Keratinocyte (primary cell): ENCODE measurements around the gene ADD2. TPM values are rescaled to one million over a fixed set of nuclear protein-coding genes. Genes with fewer than 3 reads are reported as not detected.

Experiments used
- DNase-seq: peaks from one replicate; pipeline ENCODE4 v3.0.0-alpha.2; 2011; ENCODE audit warnings: low read depth, missing footprints, low spot score
- FAIRE-seq: peaks from 2 replicates; lab custom pipeline; 2011; peaks lifted over from hg19 to GRCh38; lab: Jason Lieb, UNC
- H2AFZ ChIP-seq: 2 replicates; pipeline ENCODE4 v1.6.0; 2012; ENCODE audit warnings: low read length, control low read depth, inconsistent platforms; ENCODE audit not compliant: control insufficient read depth
- H3K27ac ChIP-seq: 2 replicates; pipeline ENCODE4 v1.5.1; 2011; ENCODE audit warnings: low read length; ENCODE audit not compliant: control insufficient read depth, insufficient read depth
- H3K27me3 ChIP-seq: 3 replicates; pipeline ENCODE4 v1.6.0; 2011; ENCODE audit warnings: low read length; ENCODE audit not compliant: control insufficient read depth, insufficient read depth; ENCODE audit errors: extremely low read depth
- H3K36me3 ChIP-seq, 2 experiments: 2 replicates in 1 of 2; 3 replicates in 1 of 2; pipeline ENCODE4 v1.5.1; 2011; ENCODE audit warnings: low read length in 2 of 2, mild to moderate bottlenecking in 1 of 2; ENCODE audit not compliant: control insufficient read depth in 2 of 2, insufficient read depth in 2 of 2; ENCODE audit errors: extremely low read depth in 1 of 2
- H3K4me1 ChIP-seq: 3 replicates; pipeline ENCODE4 v1.5.1; 2011; ENCODE audit warnings: low read length; ENCODE audit not compliant: control insufficient read depth, insufficient read depth; ENCODE audit errors: extremely low read depth
- H3K4me2 ChIP-seq: 3 replicates; pipeline ENCODE4 v1.6.0; 2011; ENCODE audit warnings: low read depth, low read length; ENCODE audit not compliant: control insufficient read depth, insufficient read depth; ENCODE audit errors: extremely low read depth
- H3K4me3 ChIP-seq, 3 experiments: fragments of 200-600 bp in 1 of 3; sonication (generic) in 1 of 3; 2 replicates in 2 of 3; 3 replicates in 1 of 3; pipeline ENCODE4 v1.5.1; 2011 to 2016; ENCODE audit warnings: low read length in 3 of 3, mild to moderate bottlenecking in 3 of 3, control low read depth in 2 of 3, inconsistent platforms in 1 of 3, low read depth in 1 of 3, mixed read lengths in 1 of 3, mixed run types in 1 of 3, moderate library complexity in 1 of 3; ENCODE audit not compliant: control insufficient read depth in 2 of 3, insufficient read depth in 2 of 3; ENCODE audit errors: extremely low read depth in 1 of 3
- H3K79me2 ChIP-seq: 2 replicates; pipeline ENCODE4 v1.6.0; 2012; ENCODE audit warnings: low read length; ENCODE audit not compliant: control insufficient read depth, insufficient read depth
- H3K9ac ChIP-seq: 3 replicates; pipeline ENCODE4 v1.6.0; 2011; ENCODE audit warnings: low read length; ENCODE audit not compliant: control insufficient read depth, insufficient read depth; ENCODE audit errors: extremely low read depth
- H3K9me1 ChIP-seq: 3 replicates; pipeline ENCODE4 v1.6.0; 2011; ENCODE audit warnings: low read length; ENCODE audit not compliant: control insufficient read depth, insufficient read depth; ENCODE audit errors: extremely low read depth
- H3K9me3 ChIP-seq: 2 replicates; pipeline ENCODE4 v1.5.1; 2012; ENCODE audit warnings: low read depth, low read length; ENCODE audit not compliant: control insufficient read depth
- H4K20me1 ChIP-seq: 3 replicates; pipeline ENCODE4 v1.6.0; 2011; ENCODE audit warnings: low read length; ENCODE audit not compliant: control insufficient read depth, insufficient read depth; ENCODE audit errors: extremely low read depth
- CTCF ChIP-seq, 3 experiments: IDR thresholded peaks in 1 of 3; conservative IDR thresholded peaks in 1 of 3; optimal IDR thresholded peaks in 1 of 3; 2 replicates in 2 of 3; 3 replicates in 1 of 3; pipeline versions ENCODE3 to v1.5.1; 2011; ENCODE audit warnings: low read length in 3 of 3, mild to moderate bottlenecking in 3 of 3, moderate library complexity in 2 of 3, control low read depth in 1 of 3, inconsistent platforms in 1 of 3; ENCODE audit not compliant: insufficient read depth in 2 of 3; ENCODE audit errors: extremely low read depth in 1 of 3
- EZH2 ChIP-seq: IDR thresholded peaks from one replicate; pipeline ENCODE4 v1.6.1; 2012; ENCODE audit warnings: inconsistent platforms, mild to moderate bottlenecking, low read length, moderate library complexity
- dilution Hi-C: fragments of 300-500 bp; cut with MboI; formaldehyde crosslinking; loops from one replicate; pipeline ENCODE4 v1.7.0; 2020; ENCODE audit warnings: low sequenced_read_pairs; ENCODE audit not compliant: extremely low pct_ligation_motif_present
- polyA plus RNA-seq, 5 experiments: library from polyadenylated mRNA; depleted of rRNA in 3 of 5; stranded (reverse) in 3 of 5; stranded (forward) in 1 of 5; unstranded in 1 of 5; fragments of >200 nt; gene quantifications; 1 replicate in 1 of 5; 2 replicates in 3 of 5; 3 replicates in 1 of 5; pipeline versions ENCODE4 v1.2.1 to v1.2.3, GENCODE V29; 2011 to 2012; ENCODE audit warnings: missing spikeins in 2 of 5, low read depth in 1 of 5, low replicate concordance in 1 of 5

ADD2 gene
- polyA plus RNA-seq, 1 donor (not counting 4 experiments of a cell fraction or from before 2014, with no cell fraction given), result 0.05 TPM

- Histone ChIP-seq H3K27ac (no peak overlapping the region), H4K20me1 (no peaks in the 10 kb centered on the region), H3K4me2 (no peak overlapping the region), H3K79me2 (no peaks in the 10 kb centered on the region), H2AFZ (no peak overlapping the region), H3K9ac (no peak overlapping the region), H3K36me3 (no peaks in the 10 kb centered on the region), H3K9me1 (no peaks in the 10 kb centered on the region), H3K27me3 (peaks cover 9% of the 10 kb centered on the region), H3K4me3 (no peak overlapping the region), H3K9me3 (no peaks in the 10 kb centered on the region), H3K4me1 (no peaks in the 10 kb centered on the region)
- dilution Hi-C loops, result no loop called here
- TF ChIP-seq EZH2, result no peak
- TF ChIP-seq CTCF (optimal IDR thresholded peaks at IDR 0.05 in 1 of 3, IDR thresholded peaks at IDR 0.05 in 1 of 3, conservative IDR thresholded peaks at IDR 0.05 in 1 of 3; ENCODE audit: extremely low read depth in 1 of 3, insufficient read depth in 2 of 3, low read length in 3 of 3), result no peak
- no peak for FAIRE-seq
- no peak for DNase-seq
Observed at GRCh38 chr2:70807828-70808118, 39.8 kb upstream of the ADD2 start.

GRCh38 chr2:70807102-70807827, 39.3 kb upstream of the ADD2 start:
- Histone ChIP-seq H3K27ac (no peak overlapping the region), H3K27me3 (peaks cover 7% of the 10 kb centered on the region), H3K36me3 (no peaks in the 10 kb centered on the region), H4K20me1 (no peaks in the 10 kb centered on the region), H3K4me1 (no peaks in the 10 kb centered on the region), H3K9me3 (no peaks in the 10 kb centered on the region), H3K9ac (no peak overlapping the region), H3K9me1 (no peaks in the 10 kb centered on the region), H3K4me3 (no peak overlapping the region), H2AFZ (no peak overlapping the region), H3K79me2 (no peaks in the 10 kb centered on the region), H3K4me2 (no peak overlapping the region)
- no peak for FAIRE-seq
- dilution Hi-C loops, result no loop called here
- DNase-seq, result no peak
- TF ChIP-seq EZH2, result no peak
- no peak for TF ChIP-seq CTCF (optimal IDR thresholded peaks at IDR 0.05 in 1 of 3, IDR thresholded peaks at IDR 0.05 in 1 of 3, conservative IDR thresholded peaks at IDR 0.05 in 1 of 3; ENCODE audit: extremely low read depth in 1 of 3, insufficient read depth in 2 of 3, low read length in 3 of 3)
